ENCODE results near the gene ATP8B1.
"Not testable (repeated sequence)": the region's sequence is repeated elsewhere in the genome, so short reads cannot be mapped to it uniquely, and the experiment has no call there.

Gene ATP8B1

GRCh38 chr18:57826252-57826651 lies 23.1 kb upstream of the ATP8B1 start:
- in situ Hi-C loops (cut with HindIII; ENCODE audit: low pct_ligation_motif_present, low pct_unique_long_range_greater_than_20kb, low sequenced_read_pairs) = no loop called here

DNA sequence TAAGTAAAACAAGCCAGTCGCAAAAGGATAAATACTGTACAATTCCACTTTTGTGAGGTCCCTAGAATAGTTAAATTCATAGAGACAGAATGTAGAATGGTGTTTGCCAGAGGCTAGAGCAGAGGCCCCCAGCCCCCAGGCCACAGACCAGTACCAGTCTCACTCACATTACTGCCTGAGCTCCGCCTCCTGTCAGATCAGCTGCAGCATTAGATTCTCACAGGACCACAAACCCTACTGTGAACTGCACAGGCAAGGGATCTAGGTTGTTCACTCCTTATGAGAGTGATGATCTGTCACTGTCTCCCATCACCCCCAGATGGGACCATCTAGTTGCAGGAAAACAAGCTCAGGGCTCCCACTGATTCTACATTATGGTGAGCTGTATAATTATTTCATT lies 17.5 kb upstream of the ATP8B1 start:
- in situ Hi-C loops (cut with HindIII; ENCODE audit: low pct_ligation_motif_present, low pct_unique_long_range_greater_than_20kb, low sequenced_read_pairs); DNase-seq: not testable (repeated sequence)

More at GRCh38 chr18:57826252-57826651, 23.1 kb upstream of the ATP8B1 start:
- DNase-seq = no peak

DNA sequence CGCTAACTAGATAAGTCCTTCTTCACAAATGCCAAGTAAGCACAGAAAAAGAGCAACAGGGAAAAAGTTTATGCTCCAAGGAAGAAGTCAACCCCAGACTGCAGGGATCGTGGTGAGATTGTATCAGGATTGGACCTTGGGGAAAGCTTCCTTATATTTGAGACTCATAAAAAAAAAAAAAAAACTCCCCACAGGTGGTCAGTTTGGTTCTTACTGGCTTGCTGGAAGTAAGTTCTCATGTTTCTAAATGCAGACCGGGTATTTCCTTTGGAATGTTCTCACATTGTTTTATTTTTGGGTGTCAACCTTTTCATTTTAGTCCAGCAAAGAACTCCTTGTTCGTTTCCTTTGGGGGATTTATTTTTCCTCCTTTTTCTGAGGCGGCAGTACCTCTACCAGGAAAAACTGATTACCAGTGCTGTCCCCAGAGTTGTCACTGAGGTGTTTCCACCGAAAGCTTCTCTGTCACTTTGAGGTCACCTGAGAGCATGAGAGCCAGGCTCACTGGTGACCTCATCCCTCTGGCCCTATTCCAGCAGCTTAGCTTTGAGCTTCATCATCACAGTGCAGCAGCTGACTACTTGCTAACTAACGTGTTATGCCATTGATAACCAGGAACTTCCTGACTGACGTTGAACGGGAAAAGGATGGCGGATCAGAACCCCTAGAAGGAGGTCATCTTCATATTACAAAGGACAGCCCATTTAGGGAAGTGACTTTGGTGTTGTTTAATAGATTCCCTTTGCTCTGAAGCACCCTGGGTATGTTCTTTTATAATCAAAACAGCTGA lies 16.8 kb upstream of the ATP8B1 start:
- DNase-seq = peak; percentile 80
- in situ Hi-C loops (cut with HindIII; ENCODE audit: low pct_ligation_motif_present, low pct_unique_long_range_greater_than_20kb, low sequenced_read_pairs) = no loop called here

GRCh38 chr18:57819119-57819518 lies 16.0 kb upstream of the ATP8B1 start:
- DNase-seq = no peak
- in situ Hi-C loops (cut with HindIII; ENCODE audit: low pct_ligation_motif_present, low pct_unique_long_range_greater_than_20kb, low sequenced_read_pairs) = no loop called here

- in situ Hi-C loops (cut with HindIII; ENCODE audit: low pct_ligation_motif_present, low pct_unique_long_range_greater_than_20kb, low sequenced_read_pairs) = no loop called here
These were observed 13.3 kb upstream of the ATP8B1 start for GRCh38 chr18:57816208-57816954.

DNA sequence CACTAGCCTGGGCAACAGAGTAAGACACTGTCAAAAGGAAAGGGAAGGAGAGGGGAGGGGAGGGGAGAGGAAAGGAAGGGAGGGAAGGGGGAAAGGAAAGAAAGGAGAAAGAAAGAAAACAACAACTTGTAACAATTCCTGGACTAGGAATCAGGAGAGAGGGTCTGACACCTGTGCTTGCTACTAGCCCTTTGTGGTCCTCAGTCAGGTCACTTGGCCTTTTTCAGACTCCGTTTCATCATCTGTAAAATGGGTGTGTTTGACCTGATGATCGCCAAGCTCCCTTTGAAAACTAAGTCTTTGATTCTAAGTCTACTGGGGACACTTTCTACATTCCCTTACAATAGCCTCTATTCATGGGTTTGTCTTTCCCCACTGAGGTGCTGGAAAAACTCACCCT lies 11.4 kb upstream of the ATP8B1 start:
- no peak for DNase-seq
- in situ Hi-C loops (cut with HindIII; ENCODE audit: low pct_ligation_motif_present, low pct_unique_long_range_greater_than_20kb, low sequenced_read_pairs) = no loop called here

More at GRCh38 chr18:57816208-57816954, 13.3 kb upstream of the ATP8B1 start:
- no peak for DNase-seq

GRCh38 chr18:57813245-57813644 lies 10.1 kb upstream of the ATP8B1 start:
- peak; percentile 93 for DNase-seq
- in situ Hi-C loops (cut with HindIII; ENCODE audit: low pct_ligation_motif_present, low pct_unique_long_range_greater_than_20kb, low sequenced_read_pairs) = no loop called here

GRCh38 chr18:57812126-57812477 lies 9.0 kb upstream of the ATP8B1 start:
- DNase-seq = no peak
- in situ Hi-C loops (cut with HindIII; ENCODE audit: low pct_ligation_motif_present, low pct_unique_long_range_greater_than_20kb, low sequenced_read_pairs) = no loop called here

DNA sequence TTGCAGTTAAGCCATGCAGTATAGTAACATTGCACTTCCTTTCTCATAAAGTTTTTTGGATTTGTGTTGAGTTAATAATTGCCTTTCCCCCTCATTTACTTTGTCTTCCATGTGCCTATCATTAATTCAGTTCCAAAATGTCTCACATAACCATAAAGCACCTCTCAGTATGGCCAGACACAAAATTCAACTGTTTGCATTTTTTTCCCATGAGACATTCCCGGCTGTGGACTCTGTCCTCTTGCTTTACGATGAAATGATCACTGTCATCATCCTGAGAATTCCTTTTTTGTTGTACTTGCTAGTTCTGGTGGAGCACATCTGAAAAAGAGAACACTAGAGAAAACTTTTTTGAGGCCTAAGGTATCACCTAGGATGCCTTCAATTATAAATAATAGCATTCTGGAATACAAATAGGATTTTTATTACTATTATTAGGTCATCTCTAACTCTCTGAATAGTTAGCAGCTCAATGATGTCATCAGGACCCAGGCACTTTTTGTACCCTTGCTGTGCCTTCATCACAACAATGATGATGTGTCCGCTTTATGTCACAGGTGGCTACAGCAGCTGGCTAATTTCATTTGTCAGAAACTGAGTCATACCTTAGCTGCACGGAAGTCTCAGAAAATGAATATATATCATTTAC lies 8.5 kb upstream of the ATP8B1 start:
- DNase-seq = no peak

GRCh38 chr18:57809190-57809589 lies 6.1 kb upstream of the ATP8B1 start:
- DNase-seq = no peak
- in situ Hi-C loops (cut with HindIII; ENCODE audit: low pct_ligation_motif_present, low pct_unique_long_range_greater_than_20kb, low sequenced_read_pairs) = no loop called here

More for the DNA sequence above, 8.5 kb upstream of the ATP8B1 start:
- in situ Hi-C loops (cut with HindIII; ENCODE audit: low pct_ligation_motif_present, low pct_unique_long_range_greater_than_20kb, low sequenced_read_pairs) = no loop called here

DNA sequence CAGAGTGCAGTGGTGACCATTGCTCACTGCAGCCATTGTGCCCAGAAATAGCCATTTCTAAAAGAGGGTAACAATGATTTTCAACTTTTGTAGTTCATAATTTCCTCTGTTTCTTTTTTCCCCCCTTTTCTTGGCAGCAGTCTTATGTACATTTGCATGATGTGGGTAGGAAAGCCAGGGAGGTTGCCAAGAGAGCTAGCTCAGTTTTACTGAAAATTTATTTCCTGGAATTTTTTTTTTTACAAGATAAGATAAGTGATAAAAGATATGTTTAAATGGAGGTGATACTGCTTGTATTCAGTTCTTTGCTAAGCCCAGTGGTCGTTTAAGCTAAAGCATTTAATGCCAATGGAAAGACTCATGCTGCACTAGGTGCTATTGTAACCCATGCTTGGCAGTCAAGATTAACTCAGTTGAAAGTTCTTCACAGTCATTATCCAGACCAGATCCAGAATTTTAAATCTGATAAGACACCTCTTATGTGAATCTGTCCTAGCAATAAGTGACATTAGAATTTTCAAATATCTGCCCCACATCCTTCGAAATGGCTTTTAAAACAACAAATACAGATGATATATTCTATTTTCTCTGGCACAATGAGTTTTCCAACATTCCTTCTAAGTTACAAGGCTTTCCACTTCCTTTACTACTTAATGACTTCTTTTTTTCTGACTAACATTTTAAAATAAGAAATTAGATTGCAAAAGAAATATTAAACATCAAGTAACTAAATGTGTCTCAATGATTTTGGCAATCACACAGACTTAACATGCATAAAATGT lies 4.4 kb upstream of the ATP8B1 start:
- in situ Hi-C loops (cut with HindIII; ENCODE audit: low pct_ligation_motif_present, low pct_unique_long_range_greater_than_20kb, low sequenced_read_pairs) = no loop called here
- no peak for DNase-seq

- in situ Hi-C loops (cut with HindIII; ENCODE audit: low pct_ligation_motif_present, low pct_unique_long_range_greater_than_20kb, low sequenced_read_pairs) = no loop called here
These were observed 3.8 kb upstream of the ATP8B1 start for GRCh38 chr18:57806978-57807285.

GRCh38 chr18:57806201-57806977 lies 3.3 kb upstream of the ATP8B1 start:
- DNase-seq = no peak
- in situ Hi-C loops (cut with HindIII; ENCODE audit: low pct_ligation_motif_present, low pct_unique_long_range_greater_than_20kb, low sequenced_read_pairs) = no loop called here

More at GRCh38 chr18:57806978-57807285, 3.8 kb upstream of the ATP8B1 start:
- DNase-seq = peak; percentile 60

DNA sequence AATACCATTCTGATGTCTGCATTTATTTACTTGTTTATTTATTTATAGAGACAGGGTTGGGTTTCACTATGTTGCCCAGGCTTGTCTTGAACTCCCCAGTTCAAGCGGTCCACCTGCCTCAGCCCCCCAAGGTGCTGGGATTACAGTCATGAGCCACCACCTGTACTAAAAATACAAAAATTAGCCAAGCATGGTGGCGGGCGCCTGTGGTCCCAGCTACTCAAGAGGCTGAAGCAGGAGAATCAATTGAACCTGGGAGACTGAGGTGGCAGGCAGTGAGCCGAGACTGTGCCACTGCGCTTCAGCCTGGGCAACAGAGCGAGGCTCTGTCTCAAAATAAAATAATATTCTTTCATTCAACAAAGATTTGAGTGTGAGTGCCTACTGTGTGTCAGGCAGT lies 2.0 kb upstream of the ATP8B1 start:
- no peak for DNase-seq
- in situ Hi-C loops (cut with HindIII; ENCODE audit: low pct_ligation_motif_present, low pct_unique_long_range_greater_than_20kb, low sequenced_read_pairs) = no loop called here

- in situ Hi-C loops (cut with HindIII; ENCODE audit: low pct_ligation_motif_present, low pct_unique_long_range_greater_than_20kb, low sequenced_read_pairs) = no loop called here
- DNase-seq = no peak
These were observed 1.4 kb upstream of the ATP8B1 start for GRCh38 chr18:57804557-57804956.

GRCh38 chr18:57802213-57803102 lies 657 bp downstream of the ATP8B1 start:
- no peak for DNase-seq
- in situ Hi-C loops (cut with HindIII; ENCODE audit: low pct_ligation_motif_present, low pct_unique_long_range_greater_than_20kb, low sequenced_read_pairs) = no loop called here

DNA sequence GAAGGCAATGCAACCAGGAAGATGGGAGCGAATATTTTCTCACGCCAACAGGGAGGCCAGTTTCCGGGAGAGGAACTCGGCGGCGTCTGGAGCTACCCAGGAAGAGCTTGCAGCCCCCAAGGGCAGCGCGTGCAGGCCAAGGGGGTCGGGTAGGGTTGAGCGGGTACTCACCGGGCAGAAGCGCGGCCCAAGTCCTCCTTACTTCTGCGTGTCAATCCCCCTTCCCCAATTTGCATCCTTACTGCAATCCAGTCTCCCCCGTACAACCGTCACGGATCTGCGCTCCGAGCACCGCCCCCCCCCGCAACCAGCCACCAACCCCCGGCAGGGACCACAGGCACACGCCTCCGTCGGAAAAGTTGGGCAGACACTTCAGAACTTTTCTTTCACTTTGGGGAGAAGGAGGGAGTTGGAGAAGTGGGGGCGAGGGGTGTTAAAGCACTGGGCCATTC lies 1.3 kb downstream of the ATP8B1 start:
- DNase-seq = no peak
- in situ Hi-C loops (cut with HindIII; ENCODE audit: low pct_ligation_motif_present, low pct_unique_long_range_greater_than_20kb, low sequenced_read_pairs) = no loop called here
